Neural cell (in vitro differentiated cells): ENCODE data around the gene RBFOX2.

Experiments
- CTCF ChIP-seq: fragments of 450-650 bp; IDR thresholded peaks from 2 replicates; pipeline ENCODE4 v1.5.1; 2014; ENCODE audit warnings: antibody characterized with exemption, mild to moderate bottlenecking, moderate library complexity; ENCODE audit not compliant: poor library complexity, severe bottlenecking
- EZH2 ChIP-seq: fragments of 200-600, 300-800 bp; shearing (Covaris generic), sonication (generic); IDR thresholded peaks from 2 replicates; pipeline ENCODE4 v1.6.1; 2014; ENCODE audit warnings: antibody characterized with exemption, low read length, borderline replicate concordance, mild to moderate bottlenecking; ENCODE audit not compliant: insufficient read depth, poor library complexity, severe bottlenecking
- MXI1 ChIP-seq: fragments of 450-650 bp; conservative IDR thresholded peaks from 2 replicates; pipeline ENCODE4 v1.6.1; 2014; ENCODE audit warnings: antibody characterized with exemption, mild to moderate bottlenecking; ENCODE audit not compliant: poor library complexity, severe bottlenecking
- POLR2AphosphoS5 ChIP-seq: IDR thresholded peaks from 2 replicates; pipeline ENCODE4 v1.6.1; 2012
- SMC3 ChIP-seq: fragments of 450-650 bp; conservative IDR thresholded peaks from 2 replicates; pipeline ENCODE4 v1.6.1; 2014; ENCODE audit warnings: antibody characterized with exemption, mild to moderate bottlenecking, moderate library complexity; ENCODE audit not compliant: poor library complexity

DNA sequence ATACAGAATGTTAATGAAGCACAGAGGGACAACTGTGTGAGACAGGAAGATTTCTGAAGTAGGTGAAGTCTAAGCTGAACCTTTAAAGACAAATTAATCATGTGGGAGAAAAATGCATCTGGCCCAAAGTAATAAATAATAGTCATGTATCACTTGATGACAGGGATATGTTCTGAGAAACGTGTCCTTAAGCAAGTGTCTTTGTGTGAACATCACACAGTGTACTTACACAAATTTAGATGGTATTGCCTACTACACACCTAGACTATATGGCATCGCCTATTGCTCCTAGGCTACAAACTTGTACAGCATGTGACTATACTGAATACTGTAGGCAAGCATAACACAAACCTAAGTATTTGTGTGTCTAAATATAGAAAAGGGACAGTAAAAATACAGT is 198.3 kb downstream of the RBFOX2 start:
- TF ChIP-seq CTCF: no peak
- TF ChIP-seq EZH2: no peak
- no peak for TF ChIP-seq POLR2AphosphoS5
- TF ChIP-seq MXI1: no peak
- TF ChIP-seq SMC3: no peak
